ENCODE data around the gene UGT3A1. TPM values are rescaled to one million over a fixed set of nuclear protein-coding genes. Genes with fewer than 3 reads are reported as not detected.

The UGT3A1 gene
- polyA plus RNA-seq, 1 of the 3 experiments (the other 2 are of a cell fraction): not detected

GRCh38 chr5:36028816-36029465 is 37.8 kb upstream of the UGT3A1 start:
- CTCF ChIA-PET: interaction anchor here (0.6 kb wide), 1 partner anchor 44 kb away, joined by 3 read pairs; no protein-coding TSS in a partner anchor
- H3K4me3 ChIP-seq (ENCODE audit: low read depth in 2 of 2, low read length in 1 of 2): no peak overlapping the region

GRCh38 chr5:36027711-36028110 is 36.5 kb upstream of the UGT3A1 start:
- Histone ChIP-seq H3F3A (replicated peaks; ENCODE audit: insufficient read depth) (no peaks in the 10 kb centered on the region), H3K4me1 (ENCODE audit: control insufficient read depth in 1 of 2, insufficient read depth in 2 of 2, low read depth in 1 of 2, low read length in 1 of 2) (peaks cover 0 to 20% of the 10 kb centered on the region in 2 experiments; a peak in 1 of 4 replicates), H4K20me1 (ENCODE audit: insufficient read depth) (no peaks in the 10 kb centered on the region), H3K4me2 (no peak overlapping the region), H3K9me3 (no peaks in the 10 kb centered on the region), H3K4me3 (ENCODE audit: low read depth in 2 of 2, low read length in 1 of 2) (no peak overlapping the region), H3K9me2 (no peaks in the 10 kb centered on the region), H3K27ac (ENCODE audit: low read depth in 2 of 2, low read length in 1 of 2) (no peak overlapping the region), H3K79me2 (ENCODE audit: insufficient read depth) (no peaks in the 10 kb centered on the region), H3K27me3 (ENCODE audit: insufficient read depth) (no peaks in the 10 kb centered on the region), H3K36me3 (replicated peaks in 1 of 2; ENCODE audit: control insufficient read depth in 1 of 2, insufficient read depth in 2 of 2, low read length in 1 of 2) (no peaks in the 10 kb centered on the region), H2AFZ (ENCODE audit: low read depth) (no peak overlapping the region), H3K9ac (no peak overlapping the region)
- TF ChIP-seq EZH2phosphoT487 (IDR thresholded peaks at IDR 0.05; ENCODE audit: borderline replicate concordance, low read depth): no peak
- TF ChIP-seq FOSL2 (IDR thresholded peaks at IDR 0.05; ENCODE audit: borderline replicate concordance, low read depth): no peak
- no peak for TF ChIP-seq NFIC (IDR thresholded peaks at IDR 0.05; ENCODE audit: borderline replicate concordance)
- no peak for TF ChIP-seq NRF1 (IDR thresholded peaks at IDR 0.05; ENCODE audit: low read depth, low read length)
- no peak for TF ChIP-seq RCOR1 (IDR thresholded peaks at IDR 0.05; ENCODE audit: low read length)
- TF ChIP-seq USF1 (IDR thresholded peaks at IDR 0.05; ENCODE audit: borderline replicate concordance, low read depth): no peak
- TF ChIP-seq FOXJ3 (CRISPR knock-in tag; IDR thresholded peaks at IDR 0.05): no peak
- no peak for TF ChIP-seq GABPA (IDR thresholded peaks at IDR 0.05; ENCODE audit: low read depth)
- no peak for TF ChIP-seq YY1 (IDR thresholded peaks at IDR 0.05; ENCODE audit: low read depth)
- no peak for TF ChIP-seq IRF3 (IDR thresholded peaks at IDR 0.05; ENCODE audit: low read depth, low read length)
- no peak for TF ChIP-seq CHD2 (IDR thresholded peaks at IDR 0.05; ENCODE audit: low read length, partially characterized antibody)
- no peak for TF ChIP-seq POLR2AphosphoS5 (IDR thresholded peaks at IDR 0.05; ENCODE audit: low read depth, low read length)
- TF ChIP-seq CTCF (IDR thresholded peaks at IDR 0.05): no peak
- no peak for TF ChIP-seq SMC3 (IDR thresholded peaks at IDR 0.05; ENCODE audit: low read depth, low read length)
- WGBS (ENCODE audit: low lambda C conversion rate): 37% methylated on average over 8 of the region's 8 CpGs
- no peak for DNase-seq
- POLR2A ChIA-PET: no interaction called here
- CTCF ChIA-PET: no interaction called here

More at GRCh38 chr5:36028816-36029465, 37.8 kb upstream of the UGT3A1 start:
- H2AFZ ChIP-seq (ENCODE audit: low read depth): no peak overlapping the region
- peak overlapping the region in 1 of 2 experiments; percentile 76; a peak in 1 of 4 replicates for H3K27ac ChIP-seq (ENCODE audit: low read depth in 2 of 2, low read length in 1 of 2)
- no peaks in the 10 kb centered on the region for H3K36me3 ChIP-seq (replicated peaks in 1 of 2; ENCODE audit: control insufficient read depth in 1 of 2, insufficient read depth in 2 of 2, low read length in 1 of 2)
- no peak for TF ChIP-seq FOSL2 (IDR thresholded peaks at IDR 0.05; ENCODE audit: borderline replicate concordance, low read depth)
- TF ChIP-seq USF1 (IDR thresholded peaks at IDR 0.05; ENCODE audit: borderline replicate concordance, low read depth): no peak
- no peak for TF ChIP-seq EZH2phosphoT487 (IDR thresholded peaks at IDR 0.05; ENCODE audit: borderline replicate concordance, low read depth)
- no peak for TF ChIP-seq ELF1 (IDR thresholded peaks at IDR 0.05)
- TF ChIP-seq IRF3 (IDR thresholded peaks at IDR 0.05; ENCODE audit: low read depth, low read length): no peak
- no peak for TF ChIP-seq JUND (IDR thresholded peaks at IDR 0.05)
- no peak for TF ChIP-seq NFIC (IDR thresholded peaks at IDR 0.05; ENCODE audit: borderline replicate concordance)
- no peak for TF ChIP-seq RAD21 (IDR thresholded peaks at IDR 0.05; ENCODE audit: low read length)
- no peak for TF ChIP-seq TCF12 (IDR thresholded peaks at IDR 0.05)
- no peak for TF ChIP-seq SMC3 (IDR thresholded peaks at IDR 0.05; ENCODE audit: low read depth, low read length)
- TF ChIP-seq YY1 (IDR thresholded peaks at IDR 0.05; ENCODE audit: low read depth): no peak
- no peak for TF ChIP-seq SIN3A (IDR thresholded peaks at IDR 0.05; ENCODE audit: borderline replicate concordance, low read depth, low read length)
- no peaks in the 10 kb centered on the region for H3K9me3 ChIP-seq
- no peak overlapping the region for H3K9ac ChIP-seq
- no peaks in the 10 kb centered on the region for H3K27me3 ChIP-seq (ENCODE audit: insufficient read depth)
- no peaks in the 10 kb centered on the region for H3F3A ChIP-seq (replicated peaks; ENCODE audit: insufficient read depth)
- POLR2A ChIA-PET: interaction anchor here (0.6 kb wide), 1 partner anchor 124 kb away, joined by 3 read pairs; no protein-coding TSS in a partner anchor
- H4K20me1 ChIP-seq (ENCODE audit: insufficient read depth): no peaks in the 10 kb centered on the region
- WGBS (ENCODE audit: low lambda C conversion rate): 13% methylated on average over 5 of the region's 5 CpGs
- H3K9me2 ChIP-seq: no peaks in the 10 kb centered on the region
- peaks cover 0 to 25% of the 10 kb centered on the region in 2 experiments; a peak in 1 of 4 replicates for H3K4me1 ChIP-seq (ENCODE audit: control insufficient read depth in 1 of 2, insufficient read depth in 2 of 2, low read depth in 1 of 2, low read length in 1 of 2)
- no peaks in the 10 kb centered on the region for H3K79me2 ChIP-seq (ENCODE audit: insufficient read depth)
- DNase-seq: no peak
- no peak overlapping the region for H3K4me2 ChIP-seq
